Upper lobe of left lung (tissue), 4 donors: Measurements from ENCODE around the gene KDM6B.

ENCODE experiments used
- EP300 ChIP-seq, 4 donors: sonication (generic); formaldehyde crosslinking; IDR thresholded peaks; one replicate each; pipeline ENCODE4 v1.5.1; 2017; ENCODE audit warnings: antibody characterized with exemption in 4 of 4, control low read depth in 2 of 4
- POLR2AphosphoS5 ChIP-seq, 2 donors: sonication (generic); formaldehyde crosslinking; IDR thresholded peaks; one replicate each; pipeline ENCODE4 v1.5.1; 2017; ENCODE audit warnings: antibody characterized with exemption in 2 of 2
- TF ChIP-seq, protein P1 (sequence below), 6 experiments: fragments of 450-650 bp in 4 of 6; fragments of 200-600 bp in 2 of 6; sonication (generic) in 2 of 6; IDR thresholded peaks; one replicate each; pipeline ENCODE4 v1.5.1; 2016 to 2019; ENCODE audit warnings: antibody characterized with exemption in 6 of 6

DNA sequence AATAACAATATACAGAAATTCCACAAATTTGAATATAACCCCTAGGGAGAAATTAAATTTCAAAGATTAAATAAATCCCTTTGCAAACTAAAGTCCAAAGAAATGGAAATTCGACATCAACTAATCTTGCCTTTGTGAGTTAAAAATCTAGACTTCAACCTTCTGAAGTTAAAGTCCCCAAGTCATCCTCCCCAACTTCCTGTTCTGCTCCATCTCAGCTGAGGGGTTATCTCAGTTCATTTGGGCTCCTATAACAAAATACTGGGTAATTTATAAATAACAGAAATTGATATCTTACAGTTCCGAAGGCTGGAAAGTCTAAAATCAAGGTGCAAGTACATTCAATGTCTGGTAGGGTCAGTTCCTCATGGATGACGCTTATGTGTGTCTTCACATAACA is 22.8 kb upstream of the KDM6B start:
- TF ChIP-seq, protein P1, sequence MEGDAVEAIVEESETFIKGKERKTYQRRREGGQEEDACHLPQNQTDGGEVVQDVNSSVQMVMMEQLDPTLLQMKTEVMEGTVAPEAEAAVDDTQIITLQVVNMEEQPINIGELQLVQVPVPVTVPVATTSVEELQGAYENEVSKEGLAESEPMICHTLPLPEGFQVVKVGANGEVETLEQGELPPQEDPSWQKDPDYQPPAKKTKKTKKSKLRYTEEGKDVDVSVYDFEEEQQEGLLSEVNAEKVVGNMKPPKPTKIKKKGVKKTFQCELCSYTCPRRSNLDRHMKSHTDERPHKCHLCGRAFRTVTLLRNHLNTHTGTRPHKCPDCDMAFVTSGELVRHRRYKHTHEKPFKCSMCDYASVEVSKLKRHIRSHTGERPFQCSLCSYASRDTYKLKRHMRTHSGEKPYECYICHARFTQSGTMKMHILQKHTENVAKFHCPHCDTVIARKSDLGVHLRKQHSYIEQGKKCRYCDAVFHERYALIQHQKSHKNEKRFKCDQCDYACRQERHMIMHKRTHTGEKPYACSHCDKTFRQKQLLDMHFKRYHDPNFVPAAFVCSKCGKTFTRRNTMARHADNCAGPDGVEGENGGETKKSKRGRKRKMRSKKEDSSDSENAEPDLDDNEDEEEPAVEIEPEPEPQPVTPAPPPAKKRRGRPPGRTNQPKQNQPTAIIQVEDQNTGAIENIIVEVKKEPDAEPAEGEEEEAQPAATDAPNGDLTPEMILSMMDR (IDR thresholded peaks at IDR 0.05) = no peak
- no peak for TF ChIP-seq POLR2AphosphoS5 (IDR thresholded peaks at IDR 0.05)
- TF ChIP-seq EP300 (IDR thresholded peaks at IDR 0.05) = no peak
